ENCODE results near the gene HBZ.
"Not testable (repeated sequence)": the region's sequence is repeated elsewhere in the genome, so short reads cannot be mapped to it uniquely, and the experiment has no call there.

The HBZ gene

DNA sequence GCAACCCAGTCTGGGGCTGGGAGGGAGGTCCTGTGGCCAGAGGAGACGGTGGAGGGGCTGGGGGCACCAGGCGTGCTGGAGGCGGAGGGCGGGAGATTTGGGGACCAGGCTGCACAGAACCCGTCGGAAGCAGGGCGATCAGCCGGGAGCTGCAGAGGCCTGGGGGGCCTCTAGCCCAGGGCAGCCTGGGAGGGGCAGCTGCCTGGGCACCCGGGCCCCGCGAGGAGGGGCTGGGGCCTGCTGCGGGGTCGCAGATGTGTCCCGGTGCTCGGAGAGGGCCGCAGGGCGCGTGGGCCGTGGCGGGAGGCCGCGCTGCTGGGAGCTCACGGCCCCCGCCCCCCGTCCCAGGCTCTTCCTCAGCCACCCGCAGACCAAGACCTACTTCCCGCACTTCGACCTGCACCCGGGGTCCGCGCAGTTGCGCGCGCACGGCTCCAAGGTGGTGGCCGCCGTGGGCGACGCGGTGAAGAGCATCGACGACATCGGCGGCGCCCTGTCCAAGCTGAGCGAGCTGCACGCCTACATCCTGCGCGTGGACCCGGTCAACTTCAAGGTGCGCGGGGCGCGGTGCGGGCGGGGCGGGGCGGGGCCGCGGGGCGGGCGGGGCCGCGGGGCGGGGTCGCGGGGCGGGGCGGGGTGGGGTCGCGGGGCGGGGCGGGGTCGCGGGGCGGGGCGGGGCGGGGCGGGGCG, 11.8 kb downstream of the HBZ start:
- in situ Hi-C loops (cut with MboI; ENCODE audit: low sequenced_read_pairs): not testable (repeated sequence)

DNA sequence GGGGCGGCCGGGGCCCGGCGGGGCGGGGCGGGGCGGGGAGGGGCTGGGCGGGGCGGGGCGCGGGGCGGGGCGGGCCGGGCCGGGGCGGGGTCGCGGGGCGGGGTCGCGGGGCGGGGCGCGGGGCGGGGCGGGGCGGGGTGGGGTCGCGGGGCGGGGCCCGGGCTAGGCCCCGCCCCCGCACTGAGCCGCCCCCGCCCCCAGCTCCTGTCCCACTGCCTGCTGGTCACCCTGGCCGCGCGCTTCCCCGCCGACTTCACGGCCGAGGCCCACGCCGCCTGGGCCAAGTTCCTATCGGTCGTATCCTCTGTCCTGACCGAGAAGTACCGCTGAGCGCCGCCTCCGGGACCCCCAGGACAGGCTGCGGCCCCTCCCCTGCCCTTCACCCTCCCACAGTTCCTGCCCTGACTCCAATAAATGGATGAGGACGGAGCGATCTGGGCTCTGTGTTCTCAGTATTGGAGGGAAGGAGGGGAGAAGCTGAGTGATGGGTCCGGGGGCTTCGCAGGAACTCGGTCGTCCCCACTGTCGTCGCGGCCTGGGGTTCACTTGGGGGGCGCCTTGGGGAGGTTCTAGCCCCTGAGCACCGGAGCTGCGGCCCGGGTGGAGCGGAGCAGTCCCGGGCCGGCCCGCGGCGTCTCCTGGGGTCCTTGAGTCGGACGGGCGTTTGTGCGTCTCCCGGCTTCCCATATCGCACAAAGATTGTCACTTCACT, 12.5 kb downstream of the HBZ start:
- in situ Hi-C loops (cut with MboI; ENCODE audit: low sequenced_read_pairs): no loop called here

- in situ Hi-C loops (cut with MboI; ENCODE audit: low sequenced_read_pairs): no loop called here
Observed at GRCh38 chr16:165539-166374, 13.3 kb downstream of the HBZ start, which contains the start of gene HBM. TSS of gene HBM (plus strand) at chr16:165978. CDS start at chr16:165998, 20 bp downstream.

DNA sequence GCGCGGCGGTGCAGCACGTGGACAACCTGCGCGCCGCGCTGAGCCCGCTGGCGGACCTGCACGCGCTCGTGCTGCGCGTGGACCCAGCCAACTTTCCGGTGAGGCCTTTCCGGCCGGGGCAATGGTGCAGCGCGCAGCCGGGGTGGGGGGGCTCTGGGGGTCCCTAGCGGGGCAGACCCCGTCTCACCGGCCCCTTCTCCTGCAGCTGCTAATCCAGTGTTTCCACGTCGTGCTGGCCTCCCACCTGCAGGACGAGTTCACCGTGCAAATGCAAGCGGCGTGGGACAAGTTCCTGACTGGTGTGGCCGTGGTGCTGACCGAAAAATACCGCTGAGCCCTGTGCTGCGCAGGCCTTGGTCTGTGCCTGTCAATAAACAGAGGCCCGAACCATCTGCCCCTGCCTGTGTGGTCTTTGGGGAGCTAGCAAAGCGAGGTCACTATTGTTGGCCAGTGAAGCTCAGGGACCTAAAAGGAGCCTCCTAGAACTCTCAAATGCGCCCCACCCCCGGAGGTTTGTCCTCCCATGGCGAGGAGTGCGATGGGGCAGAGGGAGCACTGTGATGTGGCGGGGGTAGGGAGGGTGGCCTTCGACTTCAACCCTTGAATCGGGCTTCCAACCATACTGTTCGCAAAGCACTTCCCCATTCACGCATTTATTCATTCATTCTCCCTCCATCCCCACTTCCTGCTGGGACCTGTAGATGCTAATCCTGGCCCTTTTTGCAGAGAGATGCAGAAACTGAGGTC, 14.1 kb downstream of the HBZ start:
- in situ Hi-C loops (cut with MboI; ENCODE audit: low sequenced_read_pairs): no loop called here

DNA sequence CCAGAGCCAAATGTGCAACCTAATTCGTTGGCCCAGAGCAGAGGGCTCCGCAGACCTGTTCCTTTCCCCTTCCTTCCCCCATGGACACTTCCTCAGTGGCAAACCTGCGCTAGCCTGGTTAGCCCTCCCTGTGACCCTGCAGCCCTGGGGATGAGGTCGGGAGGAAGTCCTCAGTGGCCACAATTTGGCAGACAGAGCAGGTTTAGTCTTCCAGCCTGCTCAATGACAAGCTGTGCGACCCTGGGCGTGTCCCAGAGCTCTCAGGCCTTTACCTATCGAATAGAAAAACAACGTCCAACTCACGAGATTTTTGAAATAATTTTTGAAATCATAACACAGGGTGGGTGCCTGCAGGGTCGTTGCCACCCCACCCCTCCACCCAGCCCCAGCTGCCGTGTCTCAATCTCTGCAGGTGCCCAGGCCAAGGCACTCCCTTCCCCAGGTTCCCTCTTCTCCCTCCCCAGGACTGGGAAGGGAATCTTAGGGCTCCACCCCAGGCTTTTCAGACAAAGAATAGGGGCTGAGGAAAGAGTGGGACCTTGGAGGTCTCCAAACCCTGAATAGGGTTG, 14.8 kb downstream of the HBZ start:
- in situ Hi-C loops (cut with MboI; ENCODE audit: low sequenced_read_pairs): no loop called here

- in situ Hi-C loops (cut with MboI; ENCODE audit: low sequenced_read_pairs): no loop called here
Observed at GRCh38 chr16:168424-168823, 16.0 kb downstream of the HBZ start.

- in situ Hi-C loops (cut with MboI; ENCODE audit: low sequenced_read_pairs): no loop called here
Observed at GRCh38 chr16:169014-169413, 16.6 kb downstream of the HBZ start.

- in situ Hi-C loops (cut with MboI; ENCODE audit: low sequenced_read_pairs): not testable (repeated sequence)
Observed at GRCh38 chr16:170088-170507, 17.7 kb downstream of the HBZ start.

GRCh38 chr16:170788-171187, 18.3 kb downstream of the HBZ start:
- in situ Hi-C loops (cut with MboI; ENCODE audit: low sequenced_read_pairs): no loop called here

DNA sequence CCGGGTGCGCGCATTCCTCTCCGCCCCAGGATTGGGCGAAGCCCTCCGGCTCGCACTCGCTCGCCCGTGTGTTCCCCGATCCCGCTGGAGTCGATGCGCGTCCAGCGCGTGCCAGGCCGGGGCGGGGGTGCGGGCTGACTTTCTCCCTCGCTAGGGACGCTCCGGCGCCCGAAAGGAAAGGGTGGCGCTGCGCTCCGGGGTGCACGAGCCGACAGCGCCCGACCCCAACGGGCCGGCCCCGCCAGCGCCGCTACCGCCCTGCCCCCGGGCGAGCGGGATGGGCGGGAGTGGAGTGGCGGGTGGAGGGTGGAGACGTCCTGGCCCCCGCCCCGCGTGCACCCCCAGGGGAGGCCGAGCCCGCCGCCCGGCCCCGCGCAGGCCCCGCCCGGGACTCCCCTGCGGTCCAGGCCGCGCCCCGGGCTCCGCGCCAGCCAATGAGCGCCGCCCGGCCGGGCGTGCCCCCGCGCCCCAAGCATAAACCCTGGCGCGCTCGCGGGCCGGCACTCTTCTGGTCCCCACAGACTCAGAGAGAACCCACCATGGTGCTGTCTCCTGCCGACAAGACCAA, 20.0 kb downstream of the HBZ start, which contains the start of gene HBA2:
TSS of gene HBA2 (plus strand) at position 503 of the 568 bp plus-strand sequence. CDS start at position 540, 37 bp downstream.
- in situ Hi-C loops (cut with MboI; ENCODE audit: low sequenced_read_pairs): not testable (repeated sequence)

DNA sequence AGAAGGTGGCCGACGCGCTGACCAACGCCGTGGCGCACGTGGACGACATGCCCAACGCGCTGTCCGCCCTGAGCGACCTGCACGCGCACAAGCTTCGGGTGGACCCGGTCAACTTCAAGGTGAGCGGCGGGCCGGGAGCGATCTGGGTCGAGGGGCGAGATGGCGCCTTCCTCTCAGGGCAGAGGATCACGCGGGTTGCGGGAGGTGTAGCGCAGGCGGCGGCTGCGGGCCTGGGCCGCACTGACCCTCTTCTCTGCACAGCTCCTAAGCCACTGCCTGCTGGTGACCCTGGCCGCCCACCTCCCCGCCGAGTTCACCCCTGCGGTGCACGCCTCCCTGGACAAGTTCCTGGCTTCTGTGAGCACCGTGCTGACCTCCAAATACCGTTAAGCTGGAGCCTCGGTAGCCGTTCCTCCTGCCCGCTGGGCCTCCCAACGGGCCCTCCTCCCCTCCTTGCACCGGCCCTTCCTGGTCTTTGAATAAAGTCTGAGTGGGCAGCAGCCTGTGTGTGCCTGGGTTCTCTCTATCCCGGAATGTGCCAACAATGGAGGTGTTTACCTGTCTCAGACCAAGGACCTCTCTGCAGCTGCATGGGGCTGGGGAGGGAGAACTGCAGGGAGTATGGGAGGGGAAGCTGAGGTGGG, 20.9 kb downstream of the HBZ start:
- in situ Hi-C loops (cut with MboI; ENCODE audit: low sequenced_read_pairs): not testable (repeated sequence)

- in situ Hi-C loops (cut with MboI; ENCODE audit: low sequenced_read_pairs): not testable (repeated sequence)
Observed at GRCh38 chr16:173928-174769, 21.7 kb downstream of the HBZ start.

DNA sequence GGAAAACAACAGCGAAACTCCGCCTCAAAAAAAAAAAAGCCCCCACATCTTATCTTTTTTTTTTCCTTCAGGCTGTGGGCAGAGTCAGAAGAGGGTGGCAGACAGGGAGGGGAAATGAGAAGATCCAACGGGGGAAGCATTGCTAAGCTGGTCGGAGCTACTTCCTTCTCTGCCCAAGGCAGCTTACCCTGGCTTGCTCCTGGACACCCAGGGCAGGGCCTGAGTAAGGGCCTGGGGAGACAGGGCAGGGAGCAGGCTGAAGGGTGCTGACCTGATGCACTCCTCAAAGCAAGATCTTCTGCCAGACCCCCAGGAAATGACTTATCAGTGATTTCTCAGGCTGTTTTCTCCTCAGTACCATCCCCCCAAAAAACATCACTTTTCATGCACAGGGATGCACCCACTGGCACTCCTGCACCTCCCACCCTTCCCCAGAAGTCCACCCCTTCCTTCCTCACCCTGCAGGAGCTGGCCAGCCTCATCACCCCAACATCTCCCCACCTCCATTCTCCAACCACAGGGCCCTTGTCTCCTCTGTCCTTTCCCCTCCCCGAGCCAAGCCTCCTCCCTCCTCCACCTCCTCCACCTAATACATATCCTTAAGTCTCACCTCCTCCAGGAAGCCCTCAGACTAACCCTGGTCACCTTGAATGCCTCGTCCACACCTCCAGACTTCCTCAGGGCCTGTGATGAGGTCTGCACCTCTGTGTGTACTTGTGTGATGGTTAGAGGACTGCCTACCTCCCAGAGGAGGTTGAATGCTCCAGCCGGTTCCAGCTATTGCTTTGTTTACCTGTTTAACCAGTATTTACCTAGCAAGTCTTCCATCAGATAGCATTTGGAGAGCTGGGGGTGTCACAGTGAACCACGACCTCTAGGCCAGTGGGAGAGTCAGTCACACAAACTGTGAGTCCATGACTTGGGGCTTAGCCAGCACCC, 22.8 kb downstream of the HBZ start:
- in situ Hi-C loops (cut with MboI; ENCODE audit: low sequenced_read_pairs): no loop called here

DNA sequence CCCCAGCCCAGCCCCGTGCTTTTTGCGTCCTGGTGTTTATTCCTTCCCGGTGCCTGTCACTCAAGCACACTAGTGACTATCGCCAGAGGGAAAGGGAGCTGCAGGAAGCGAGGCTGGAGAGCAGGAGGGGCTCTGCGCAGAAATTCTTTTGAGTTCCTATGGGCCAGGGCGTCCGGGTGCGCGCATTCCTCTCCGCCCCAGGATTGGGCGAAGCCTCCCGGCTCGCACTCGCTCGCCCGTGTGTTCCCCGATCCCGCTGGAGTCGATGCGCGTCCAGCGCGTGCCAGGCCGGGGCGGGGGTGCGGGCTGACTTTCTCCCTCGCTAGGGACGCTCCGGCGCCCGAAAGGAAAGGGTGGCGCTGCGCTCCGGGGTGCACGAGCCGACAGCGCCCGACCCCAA, 23.6 kb downstream of the HBZ start:
- in situ Hi-C loops (cut with MboI; ENCODE audit: low sequenced_read_pairs): not testable (repeated sequence)

- in situ Hi-C loops (cut with MboI; ENCODE audit: low sequenced_read_pairs): not testable (repeated sequence)
Observed at GRCh38 chr16:176477-177382, 24.3 kb downstream of the HBZ start, which contains the start of gene HBA1. TSS of gene HBA1 (plus strand) at chr16:176680. CDS start at chr16:176717, 37 bp downstream.

DNA sequence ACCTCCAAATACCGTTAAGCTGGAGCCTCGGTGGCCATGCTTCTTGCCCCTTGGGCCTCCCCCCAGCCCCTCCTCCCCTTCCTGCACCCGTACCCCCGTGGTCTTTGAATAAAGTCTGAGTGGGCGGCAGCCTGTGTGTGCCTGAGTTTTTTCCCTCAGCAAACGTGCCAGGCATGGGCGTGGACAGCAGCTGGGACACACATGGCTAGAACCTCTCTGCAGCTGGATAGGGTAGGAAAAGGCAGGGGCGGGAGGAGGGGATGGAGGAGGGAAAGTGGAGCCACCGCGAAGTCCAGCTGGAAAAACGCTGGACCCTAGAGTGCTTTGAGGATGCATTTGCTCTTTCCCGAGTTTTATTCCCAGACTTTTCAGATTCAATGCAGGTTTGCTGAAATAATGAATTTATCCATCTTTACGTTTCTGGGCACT, 25.0 kb downstream of the HBZ start:
- in situ Hi-C loops (cut with MboI; ENCODE audit: low sequenced_read_pairs): no loop called here
